HCT116 (cell line): ENCODE data around the gene PRKN. TPM values are rescaled to one million over a fixed set of nuclear protein-coding genes. Genes with fewer than 3 reads are reported as not detected.

Source experiments
- ATAC-seq: fragments of 200-7000 bp; cut with Tn5 transposase; 2 replicates; pipeline ENCODE4 v1.9.1; 2020; ENCODE audit warnings: mild to moderate bottlenecking, moderate library complexity
- BruUV-seq: library from RNA; stranded (reverse); fragments of 400-500 nt; replicated peaks from 2 replicates; lab custom pipeline; 2021; lab: Mats Ljungman, UMichigan
- CTCF ChIA-PET: fragments of 300-600 bp; sonication (Branson Sonifier 250); formaldehyde crosslinking; loops from one replicate; lab custom pipeline; 2021; ENCODE audit warnings: antibody characterized with exemption; lab: Charles Lee
- POLR2A ChIA-PET: fragments of 300-600, 350-600 bp; sonication (Branson Sonifier 250); formaldehyde crosslinking; loops from one replicate; lab custom pipeline; 2021; ENCODE audit warnings: antibody characterized with exemption; lab: Charles Lee
- RAD21 ChIA-PET, 2 experiments: fragments of 300-600 bp; sonication (Branson Sonifier 250); formaldehyde crosslinking; loops; one replicate each; lab custom pipeline; 2023; ENCODE audit warnings: low total read pairs in 2 of 2; ENCODE audit not compliant: uncharacterized antibody in 2 of 2, unreplicated experiment in 2 of 2, low non-redundant PET in 1 of 2; lab: Charles Lee
- DNase-seq: peaks from one replicate; pipeline ENCODE4 v3.0.0-alpha.2; 2010; ENCODE audit warnings: low read depth, low spot score
- H2AFZ ChIP-seq: fragments of 200-600 bp; shearing (Covaris generic), sonication (generic); 2 replicates; pipeline ENCODE4 v1.6.1; 2017; ENCODE audit warnings: low read depth, mixed run types, mixed read lengths, antibody characterized with exemption, low read length; ENCODE audit not compliant: poor library complexity, severe bottlenecking
- H3K27ac ChIP-seq: 2 replicates; pipeline ENCODE4 v1.5.1; 2012; ENCODE audit warnings: low read depth, low read length
- H3K27me3 ChIP-seq: fragments of 200-600 bp; sonication (generic); 2 replicates; pipeline ENCODE4 v1.6.1; 2016; ENCODE audit warnings: mixed run types, low read length, mixed read lengths; ENCODE audit not compliant: insufficient read depth
- H3K36me3 ChIP-seq, 2 experiments: fragments of 200-500 bp in 1 of 2; fragments of 200-600 bp in 1 of 2; sonication (Bioruptor generic) in 1 of 2; sonication (generic) in 1 of 2; 2 replicates each; pipeline versions ENCODE4 v1.5.1 to v1.6.1; 2014 to 2016; ENCODE audit warnings: low read length in 2 of 2, inconsistent platforms in 1 of 2, mixed read lengths in 1 of 2, mixed run types in 1 of 2; ENCODE audit not compliant: insufficient read depth in 2 of 2, control insufficient read depth in 1 of 2
- H3K4me1 ChIP-seq, 2 experiments: fragments of 200-600 bp in 1 of 2; sonication (generic) in 1 of 2; 2 replicates each; pipeline versions ENCODE4 v1.5.1 to v1.6.1; 2012 to 2017; ENCODE audit warnings: low read length in 2 of 2, inconsistent platforms in 1 of 2, mild to moderate bottlenecking in 1 of 2, mixed read lengths in 1 of 2, mixed run types in 1 of 2, moderate library complexity in 1 of 2; ENCODE audit not compliant: insufficient read depth in 2 of 2, control insufficient read depth in 1 of 2
- H3K4me2 ChIP-seq: fragments of 200-600 bp; sonication (generic); 2 replicates; pipeline ENCODE4 v1.6.1; 2017; ENCODE audit warnings: mixed run types, low read length, mixed read lengths
- H3K4me3 ChIP-seq, 2 experiments: fragments of 200-600 bp in 1 of 2; sonication (generic) in 1 of 2; replicated peaks in 1 of 2; 2 replicates each; pipeline ENCODE4 v1.5.1; 2011 to 2016; ENCODE audit warnings: low read length in 2 of 2, control low read depth in 1 of 2, low read depth in 1 of 2, mild to moderate bottlenecking in 1 of 2, mixed read lengths in 1 of 2, mixed run types in 1 of 2
- H3K79me2 ChIP-seq: fragments of 200-600 bp; sonication (generic); 2 replicates; pipeline ENCODE4 v1.6.1; 2017; ENCODE audit warnings: mild to moderate bottlenecking, mixed run types, low read length, moderate library complexity, mixed read lengths; ENCODE audit not compliant: insufficient read depth
- H3K9ac ChIP-seq: fragments of 200-600 bp; sonication (generic); 2 replicates; pipeline ENCODE4 v1.6.1; 2016; ENCODE audit warnings: low read length, mixed read lengths
- H3K9me2 ChIP-seq: fragments of 200-600 bp; sonication (generic), shearing (Covaris generic); 2 replicates; pipeline ENCODE4 v1.6.1; 2017; ENCODE audit warnings: mixed run types, mild to moderate bottlenecking, moderate library complexity; ENCODE audit not compliant: insufficient read depth
- H3K9me3 ChIP-seq, 2 experiments: fragments of 200-500 bp in 1 of 2; fragments of 200-600 bp in 1 of 2; sonication (Bioruptor generic) in 1 of 2; sonication (generic) in 1 of 2; 2 replicates each; pipeline ENCODE4 v1.6.1; 2014 to 2017; ENCODE audit warnings: low read length in 2 of 2, mixed read lengths in 2 of 2, inconsistent platforms in 1 of 2, low read depth in 1 of 2, mild to moderate bottlenecking in 1 of 2, mixed run types in 1 of 2, moderate library complexity in 1 of 2; ENCODE audit not compliant: control insufficient read depth in 1 of 2, insufficient read depth in 1 of 2
- H4K20me1 ChIP-seq: fragments of 200-600 bp; sonication (generic), shearing (Covaris generic); 2 replicates; pipeline ENCODE4 v1.6.1; 2017; ENCODE audit warnings: mixed run types, mild to moderate bottlenecking, moderate library complexity; ENCODE audit not compliant: insufficient read depth
- CBX3 ChIP-seq: IDR thresholded peaks from 2 replicates; pipeline ENCODE4 v1.6.1; 2012; ENCODE audit warnings: low read depth
- CEBPB ChIP-seq: IDR thresholded peaks from 2 replicates; pipeline ENCODE4 v1.6.1; 2012; ENCODE audit warnings: low read depth
- EGR1 ChIP-seq: IDR thresholded peaks from 2 replicates; pipeline ENCODE4 v1.6.1; 2012; ENCODE audit warnings: low read depth
- EZH2 ChIP-seq: fragments of 200-600 bp; sonication (generic); IDR thresholded peaks from 2 replicates; pipeline ENCODE4 v1.6.1; 2017; ENCODE audit warnings: antibody characterized with exemption, mixed run types
- EZH2phosphoT487 ChIP-seq: fragments of 200-600 bp; IDR thresholded peaks from 2 replicates; pipeline ENCODE4 v1.6.1; 2018; ENCODE audit warnings: antibody characterized with exemption, borderline replicate concordance
- FOSL1 ChIP-seq: IDR thresholded peaks from 2 replicates; pipeline ENCODE4 v1.6.1; 2012; ENCODE audit warnings: low read depth
- JUND ChIP-seq: IDR thresholded peaks from 2 replicates; pipeline ENCODE4 v1.6.1; 2012
- MAX ChIP-seq: IDR thresholded peaks from 2 replicates; pipeline ENCODE4 v1.6.1; 2012
- POLR2AphosphoS5 ChIP-seq: IDR thresholded peaks from 2 replicates; pipeline ENCODE4 v1.6.1; 2011; ENCODE audit warnings: mild to moderate bottlenecking, low read depth, low read length, moderate library complexity
- RAD21 ChIP-seq: IDR thresholded peaks from 2 replicates; pipeline ENCODE4 v1.6.1; 2012; ENCODE audit warnings: low read depth, mild to moderate bottlenecking
- REST ChIP-seq: IDR thresholded peaks from 2 replicates; pipeline ENCODE4 v1.6.1; 2012; ENCODE audit warnings: low read depth
- SIN3A ChIP-seq: IDR thresholded peaks from 2 replicates; pipeline ENCODE4 v1.6.1; 2012; ENCODE audit warnings: low read depth
- SP1 ChIP-seq: IDR thresholded peaks from 2 replicates; pipeline ENCODE4 v1.6.1; 2012; ENCODE audit warnings: low read depth
- SRF ChIP-seq: IDR thresholded peaks from 2 replicates; pipeline ENCODE4 v1.6.1; 2012; ENCODE audit warnings: low read depth
- TCF7L2 ChIP-seq: IDR thresholded peaks from 2 replicates; pipeline ENCODE4 v1.7.0; 2011; ENCODE audit warnings: borderline replicate concordance, inconsistent platforms; ENCODE audit not compliant: insufficient read depth, insufficient read length; ENCODE audit errors: extremely low read depth
- YY1 ChIP-seq: IDR thresholded peaks from 2 replicates; pipeline ENCODE4 v1.6.1; 2011; ENCODE audit warnings: low read length, low read depth, moderate library complexity, mild to moderate bottlenecking; ENCODE audit not compliant: insufficient replicate concordance; ENCODE audit errors: extremely low read depth
- ZNF274 ChIP-seq: fragments of 200-500 bp; sonication (Bioruptor generic); IDR thresholded peaks from 2 replicates; pipeline ENCODE4 v1.6.1; 2014; ENCODE audit warnings: mild to moderate bottlenecking, low read depth, low read length, inconsistent platforms
- intact Hi-C: fragments of 100-400 bp; cut with micrococcal nuclease; formaldehyde crosslinking; loops from 2 replicates; pipeline ENCODE4 v1.10.0; 2022
- total RNA-seq: library from RNA; stranded (reverse); gene quantifications from one replicate; pipeline ENCODE4 v1.2.1, GENCODE V29; 2021; ENCODE audit not compliant: unreplicated experiment
- TF ChIP-seq, protein P1 (sequence below): IDR thresholded peaks from 2 replicates; pipeline ENCODE4 v1.6.1; 2012
- TF ChIP-seq, protein P2 (sequence below), 3 experiments: fragments of 200-600 bp in 1 of 3; sonication (generic) in 1 of 3; IDR thresholded peaks in 2 of 3; conservative IDR thresholded peaks in 1 of 3; 2 replicates each; pipeline ENCODE4 v1.5.1; 2012 to 2017; ENCODE audit warnings: low read depth in 2 of 3, low read length in 2 of 3, antibody characterized with exemption in 1 of 3, borderline replicate concordance in 1 of 3, control low read depth in 1 of 3, mild to moderate bottlenecking in 1 of 3, mixed read lengths in 1 of 3, mixed run types in 1 of 3, moderate library complexity in 1 of 3; ENCODE audit not compliant: insufficient read depth in 1 of 3
- TF ChIP-seq, protein P3 (sequence below): IDR thresholded peaks from 2 replicates; pipeline ENCODE4 v1.6.1; 2011; ENCODE audit warnings: mild to moderate bottlenecking, low read length, moderate library complexity; ENCODE audit not compliant: insufficient replicate concordance; ENCODE audit errors: extremely low read depth

PRKN gene
- total RNA-seq, 1 experiment from 2014 or later: 2.6 TPM

DNA sequence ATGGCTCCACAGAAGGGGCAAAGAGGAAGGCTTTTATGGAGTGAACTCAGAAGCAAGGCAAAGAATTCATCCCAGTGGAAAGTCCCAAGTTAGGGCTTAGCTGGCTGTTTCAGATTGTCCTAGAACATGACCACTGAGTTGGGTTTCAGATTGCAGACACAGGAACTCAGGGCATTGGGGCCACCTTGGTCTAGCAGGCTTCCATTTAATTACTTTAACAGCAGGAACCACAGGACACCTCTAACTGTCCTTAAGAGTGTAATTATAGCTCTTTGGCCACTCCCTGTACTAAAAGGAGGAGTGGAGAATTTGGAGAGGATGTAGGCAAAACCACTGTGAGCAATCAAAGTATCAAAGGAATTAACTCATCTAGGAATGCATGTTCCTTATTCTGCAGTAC is 1303.1 kb downstream of the PRKN start:
- intact Hi-C loops: no loop called here

More for the DNA sequence above, 1303.1 kb downstream of the PRKN start:
- ATAC-seq: no peak
- Histone ChIP-seq H3K27me3 (no peaks in the 10 kb centered on the region), H3K4me3 (no peak overlapping the region), H4K20me1 (no peaks in the 10 kb centered on the region), H3K27ac (no peak overlapping the region), H3K9ac (no peak overlapping the region), H3K9me2 (no peaks in the 10 kb centered on the region), H3K4me2 (no peak overlapping the region), H3K36me3 (no peaks in the 10 kb centered on the region), H3K4me1 (no peaks in the 10 kb centered on the region), H2AFZ (no peak overlapping the region), H3K9me3 (no peaks in the 10 kb centered on the region), H3K79me2 (no peaks in the 10 kb centered on the region)
- TF ChIP-seq MAX: no peak
- no peak for TF ChIP-seq CEBPB
- no peak for TF ChIP-seq TCF7L2
- no peak for TF ChIP-seq SP1
- no peak for TF ChIP-seq JUND
- TF ChIP-seq ZNF274: no peak
- no peak for TF ChIP-seq FOSL1
- TF ChIP-seq RAD21: no peak
- TF ChIP-seq, protein P1, sequence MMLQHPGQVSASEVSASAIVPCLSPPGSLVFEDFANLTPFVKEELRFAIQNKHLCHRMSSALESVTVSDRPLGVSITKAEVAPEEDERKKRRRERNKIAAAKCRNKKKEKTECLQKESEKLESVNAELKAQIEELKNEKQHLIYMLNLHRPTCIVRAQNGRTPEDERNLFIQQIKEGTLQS: no peak
- TF ChIP-seq POLR2AphosphoS5: no peak
- no peak for TF ChIP-seq SRF
- TF ChIP-seq EZH2: no peak
- no peak for TF ChIP-seq YY1
- no peak for TF ChIP-seq EZH2phosphoT487
- no peak for TF ChIP-seq SIN3A
- no peak for TF ChIP-seq REST
- TF ChIP-seq, protein P2, sequence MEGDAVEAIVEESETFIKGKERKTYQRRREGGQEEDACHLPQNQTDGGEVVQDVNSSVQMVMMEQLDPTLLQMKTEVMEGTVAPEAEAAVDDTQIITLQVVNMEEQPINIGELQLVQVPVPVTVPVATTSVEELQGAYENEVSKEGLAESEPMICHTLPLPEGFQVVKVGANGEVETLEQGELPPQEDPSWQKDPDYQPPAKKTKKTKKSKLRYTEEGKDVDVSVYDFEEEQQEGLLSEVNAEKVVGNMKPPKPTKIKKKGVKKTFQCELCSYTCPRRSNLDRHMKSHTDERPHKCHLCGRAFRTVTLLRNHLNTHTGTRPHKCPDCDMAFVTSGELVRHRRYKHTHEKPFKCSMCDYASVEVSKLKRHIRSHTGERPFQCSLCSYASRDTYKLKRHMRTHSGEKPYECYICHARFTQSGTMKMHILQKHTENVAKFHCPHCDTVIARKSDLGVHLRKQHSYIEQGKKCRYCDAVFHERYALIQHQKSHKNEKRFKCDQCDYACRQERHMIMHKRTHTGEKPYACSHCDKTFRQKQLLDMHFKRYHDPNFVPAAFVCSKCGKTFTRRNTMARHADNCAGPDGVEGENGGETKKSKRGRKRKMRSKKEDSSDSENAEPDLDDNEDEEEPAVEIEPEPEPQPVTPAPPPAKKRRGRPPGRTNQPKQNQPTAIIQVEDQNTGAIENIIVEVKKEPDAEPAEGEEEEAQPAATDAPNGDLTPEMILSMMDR (IDR thresholded peaks at IDR 0.05 in 2 of 3, conservative IDR thresholded peaks at IDR 0.05 in 1 of 3; ENCODE audit: borderline replicate concordance in 1 of 3, insufficient read depth in 1 of 3, low read depth in 2 of 3, low read length in 2 of 3): no peak
- TF ChIP-seq, protein P3, sequence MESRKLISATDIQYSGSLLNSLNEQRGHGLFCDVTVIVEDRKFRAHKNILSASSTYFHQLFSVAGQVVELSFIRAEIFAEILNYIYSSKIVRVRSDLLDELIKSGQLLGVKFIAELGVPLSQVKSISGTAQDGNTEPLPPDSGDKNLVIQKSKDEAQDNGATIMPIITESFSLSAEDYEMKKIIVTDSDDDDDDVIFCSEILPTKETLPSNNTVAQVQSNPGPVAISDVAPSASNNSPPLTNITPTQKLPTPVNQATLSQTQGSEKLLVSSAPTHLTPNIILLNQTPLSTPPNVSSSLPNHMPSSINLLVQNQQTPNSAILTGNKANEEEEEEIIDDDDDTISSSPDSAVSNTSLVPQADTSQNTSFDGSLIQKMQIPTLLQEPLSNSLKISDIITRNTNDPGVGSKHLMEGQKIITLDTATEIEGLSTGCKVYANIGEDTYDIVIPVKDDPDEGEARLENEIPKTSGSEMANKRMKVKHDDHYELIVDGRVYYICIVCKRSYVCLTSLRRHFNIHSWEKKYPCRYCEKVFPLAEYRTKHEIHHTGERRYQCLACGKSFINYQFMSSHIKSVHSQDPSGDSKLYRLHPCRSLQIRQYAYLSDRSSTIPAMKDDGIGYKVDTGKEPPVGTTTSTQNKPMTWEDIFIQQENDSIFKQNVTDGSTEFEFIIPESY: no peak
- TF ChIP-seq CBX3: no peak
- TF ChIP-seq EGR1: no peak
- ChIA-PET RAD21 (no interaction called here), POLR2A (no interaction called here), CTCF (no interaction called here)
- no TSS peak for BruUV-seq
- no peak for DNase-seq
